Spleen (tissue), 7 donors: Measurements from ENCODE around the gene KRTAP25-1.

Experiments used
- CTCF ChIP-seq, 11 experiments: fragments of 200-600 bp in 7 of 11; fragments of 450-650 bp in 4 of 11; sonication (generic) in 4 of 11; IDR thresholded peaks in 8 of 11; conservative IDR thresholded peaks in 3 of 11; 1 replicate in 7 of 11; 2 replicates in 4 of 11; pipeline versions ENCODE4 v1.4.0 to v1.8.0; 2016 to 2021; ENCODE audit warnings: antibody characterized with exemption in 11 of 11, inconsistent platforms in 4 of 11, mild to moderate bottlenecking in 1 of 11
- POLR2A ChIP-seq, 3 donors: fragments of 450-650 bp; IDR thresholded peaks; one replicate each; pipeline ENCODE4 v1.5.1; 2017; ENCODE audit warnings: antibody characterized with exemption in 3 of 3, mild to moderate bottlenecking in 1 of 3
- POLR2AphosphoS5 ChIP-seq, 3 donors: sonication (generic); formaldehyde crosslinking; IDR thresholded peaks; one replicate each; pipeline ENCODE4 v1.5.1; 2017; ENCODE audit warnings: antibody characterized with exemption in 3 of 3
- donor health status: DM: no; HTN: no; CAD: no; lungs with moderate emphysema.
- donor health status: DM: no; HTN: no; CAD: no.
- donor health status: DM: no; HTN: no; CAD: no.

DNA sequence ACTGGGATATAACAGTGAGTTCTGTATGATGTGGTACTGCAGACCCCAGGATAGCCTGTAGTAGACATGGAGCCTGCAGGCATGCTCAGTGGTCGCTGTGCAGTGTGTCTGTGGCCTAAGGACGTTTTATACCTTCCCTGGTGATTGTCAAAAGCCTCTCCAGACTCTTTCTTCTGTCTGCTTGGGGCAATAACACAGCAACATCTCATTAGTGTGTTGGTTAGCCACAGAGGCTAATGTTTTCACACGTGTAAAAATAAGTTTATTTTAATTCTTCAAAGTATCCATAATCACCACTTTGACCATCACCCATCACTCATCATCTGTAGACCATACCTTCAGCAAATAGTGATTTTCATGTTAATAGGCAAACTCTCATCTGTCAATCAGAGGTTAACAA is 6.5 kb downstream of the KRTAP25-1 start, which contains the start of gene KRTAP24-1:
- TF ChIP-seq CTCF (IDR thresholded peaks at IDR 0.05 in 8 of 11, conservative IDR thresholded peaks at IDR 0.05 in 3 of 11) = no peak
- TF ChIP-seq POLR2AphosphoS5 (IDR thresholded peaks at IDR 0.05) = no peak
- no peak for TF ChIP-seq POLR2A (IDR thresholded peaks at IDR 0.05)
